RKO (cell line): Measurements from ENCODE around the gene SLC10A7.

Experiments
- DNase-seq: peaks from one replicate; pipeline ENCODE4 v3.0.0-alpha.2; 2016; ENCODE audit warnings: low spot score

SLC10A7 gene

DNA sequence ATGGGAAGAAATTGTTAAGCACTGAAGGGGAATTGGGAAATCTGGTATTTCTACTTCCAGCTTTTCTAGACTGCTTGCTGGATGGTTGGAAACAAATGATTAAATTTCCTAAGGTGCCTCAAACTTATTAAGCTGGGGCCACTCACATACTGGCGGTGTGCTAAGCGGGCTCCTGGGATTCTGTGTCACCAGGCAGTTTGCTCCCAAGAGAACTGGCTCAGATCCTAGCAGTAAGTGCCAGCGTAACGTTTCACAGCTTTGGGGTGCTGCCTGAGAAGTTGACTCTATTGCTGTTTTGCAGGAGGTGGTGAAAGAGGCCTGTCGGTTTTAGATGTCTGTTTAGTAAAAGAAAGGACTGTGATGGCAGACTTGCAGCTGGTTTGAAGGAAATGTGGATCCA lies 314.3 kb downstream of the SLC10A7 start:
- no peak for DNase-seq
